ENCODE data around the gene HAUS3.
A peak's percentile ranks its signal among the peaks of the same experiment; 100 is the strongest.

Gene HAUS3

DNA sequence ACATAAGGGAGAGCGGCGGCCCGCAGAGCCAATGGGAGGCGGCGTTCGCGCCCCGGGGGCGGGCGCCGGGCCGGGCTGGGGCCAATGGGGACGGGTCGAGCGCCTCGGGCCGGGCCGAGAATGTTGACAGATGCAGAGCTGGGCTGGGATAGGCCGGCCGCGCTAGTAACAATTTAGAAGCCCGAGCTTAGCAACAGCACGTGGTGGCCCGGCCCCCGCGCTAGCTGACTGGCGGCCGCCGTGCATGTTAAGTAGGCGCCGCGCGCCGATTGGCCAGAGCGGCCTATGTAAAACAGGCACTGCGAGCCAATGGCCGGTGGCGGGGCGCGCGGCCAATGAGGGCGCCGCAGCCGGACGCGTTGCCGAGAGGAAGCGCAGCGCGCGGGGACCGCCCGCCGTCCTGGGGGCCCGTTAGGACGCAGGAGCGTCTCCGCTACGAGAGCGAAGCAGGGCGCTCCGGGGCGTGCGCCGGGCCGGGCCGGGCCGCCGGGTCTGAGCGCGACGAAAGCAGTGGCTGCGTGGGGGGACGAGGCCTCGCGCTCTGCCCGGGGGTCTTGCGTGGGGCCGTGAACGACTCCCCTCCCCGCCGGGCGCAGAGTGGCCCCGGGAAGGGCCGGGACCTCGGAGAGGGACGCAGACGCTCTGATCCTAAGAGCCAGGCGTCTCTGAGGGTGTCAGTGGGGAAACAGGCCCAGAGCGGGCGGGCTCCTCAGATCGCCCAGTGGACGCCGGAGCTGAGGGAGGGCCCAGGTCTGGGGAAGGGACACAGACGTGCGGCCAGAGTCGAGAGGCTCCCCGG lies 20.4 kb upstream of the HAUS3 start:
- peak overlapping the region; percentile 75 for H3K4me3 ChIP-seq (ENCODE audit: insufficient read depth, low read length, poor library complexity, severe bottlenecking)
- no peaks in the 10 kb centered on the region for H3K9me2 ChIP-seq (replicated peaks; ENCODE audit: insufficient read depth, low read length)
- H3K4me2 ChIP-seq (ENCODE audit: low read depth, low read length, poor library complexity, severe bottlenecking) = peak overlapping the region; percentile 80
- H2AFZ ChIP-seq (ENCODE audit: low read depth, low read length, severe bottlenecking) = peak overlapping the region; percentile 96
- peak overlapping the region; percentile 13; the same call in 1 of the 2 replicates for H3K27ac ChIP-seq (ENCODE audit: low read depth, low read length)
- no peaks in the 10 kb centered on the region for H3K79me2 ChIP-seq (ENCODE audit: insufficient read depth, low read length)
- no peaks in the 10 kb centered on the region for H3K36me3 ChIP-seq (ENCODE audit: low read length)
- no peaks in the 10 kb centered on the region for H3K9me3 ChIP-seq (ENCODE audit: insufficient read depth, low read length)
- H3K9ac ChIP-seq (ENCODE audit: low read length) = peak overlapping the region; percentile 84
- no peaks in the 10 kb centered on the region for H3K27me3 ChIP-seq (ENCODE audit: low read length)
- no peaks in the 10 kb centered on the region for H3F3A ChIP-seq (ENCODE audit: insufficient read depth)
- no peaks in the 10 kb centered on the region for H4K20me1 ChIP-seq (ENCODE audit: low read depth, low read length)
- TF ChIP-seq, protein P1, sequence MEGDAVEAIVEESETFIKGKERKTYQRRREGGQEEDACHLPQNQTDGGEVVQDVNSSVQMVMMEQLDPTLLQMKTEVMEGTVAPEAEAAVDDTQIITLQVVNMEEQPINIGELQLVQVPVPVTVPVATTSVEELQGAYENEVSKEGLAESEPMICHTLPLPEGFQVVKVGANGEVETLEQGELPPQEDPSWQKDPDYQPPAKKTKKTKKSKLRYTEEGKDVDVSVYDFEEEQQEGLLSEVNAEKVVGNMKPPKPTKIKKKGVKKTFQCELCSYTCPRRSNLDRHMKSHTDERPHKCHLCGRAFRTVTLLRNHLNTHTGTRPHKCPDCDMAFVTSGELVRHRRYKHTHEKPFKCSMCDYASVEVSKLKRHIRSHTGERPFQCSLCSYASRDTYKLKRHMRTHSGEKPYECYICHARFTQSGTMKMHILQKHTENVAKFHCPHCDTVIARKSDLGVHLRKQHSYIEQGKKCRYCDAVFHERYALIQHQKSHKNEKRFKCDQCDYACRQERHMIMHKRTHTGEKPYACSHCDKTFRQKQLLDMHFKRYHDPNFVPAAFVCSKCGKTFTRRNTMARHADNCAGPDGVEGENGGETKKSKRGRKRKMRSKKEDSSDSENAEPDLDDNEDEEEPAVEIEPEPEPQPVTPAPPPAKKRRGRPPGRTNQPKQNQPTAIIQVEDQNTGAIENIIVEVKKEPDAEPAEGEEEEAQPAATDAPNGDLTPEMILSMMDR (IDR thresholded peaks at IDR 0.05; ENCODE audit: insufficient read depth, low read length, poor library complexity, severe bottlenecking) = no peak
- no peak for TF ChIP-seq EZH2phosphoT487 (conservative IDR thresholded peaks at IDR 0.05; ENCODE audit: low read length)

GRCh38 chr4:2261853-2262144 lies 19.9 kb upstream of the HAUS3 start, which contains the start of gene MXD4:
Gene MXD4 (minus strand): TSS chr4:2262109. CDS start chr4:2261980, 129 bp downstream.
- H3K27me3 ChIP-seq (ENCODE audit: low read length) = no peaks in the 10 kb centered on the region
- peak within 1 kb of the TSS; percentile 13; the same call in 1 of the 2 replicates for H3K27ac ChIP-seq (ENCODE audit: low read depth, low read length)
- no peak for TF ChIP-seq EZH2phosphoT487 (conservative IDR thresholded peaks at IDR 0.05; ENCODE audit: low read length)
- TF ChIP-seq, protein P1 (IDR thresholded peaks at IDR 0.05; ENCODE audit: insufficient read depth, low read length, poor library complexity, severe bottlenecking) = no peak
- H3K9me3 ChIP-seq (ENCODE audit: insufficient read depth, low read length) = no peaks in the 10 kb centered on the region
- no peaks in the 10 kb centered on the region for H4K20me1 ChIP-seq (ENCODE audit: low read depth, low read length)
- no peaks in the 10 kb centered on the region for H3K9me2 ChIP-seq (replicated peaks; ENCODE audit: insufficient read depth, low read length)
- H3K4me3 ChIP-seq (ENCODE audit: insufficient read depth, low read length, poor library complexity, severe bottlenecking) = peak within 1 kb of the TSS; percentile 75
- H3K9ac ChIP-seq (ENCODE audit: low read length) = peak within 1 kb of the TSS; percentile 84
- no peaks in the 10 kb centered on the region for H3F3A ChIP-seq (ENCODE audit: insufficient read depth)
- H2AFZ ChIP-seq (ENCODE audit: low read depth, low read length, severe bottlenecking) = peak within 1 kb of the TSS; percentile 96
- H3K4me2 ChIP-seq (ENCODE audit: low read depth, low read length, poor library complexity, severe bottlenecking) = peak within 1 kb of the TSS; percentile 80
- no peaks in the 10 kb centered on the region for H3K36me3 ChIP-seq (ENCODE audit: low read length)
- H3K79me2 ChIP-seq (ENCODE audit: insufficient read depth, low read length) = no peaks in the 10 kb centered on the region

- Histone ChIP-seq H3K4me2 (ENCODE audit: low read depth, low read length, poor library complexity, severe bottlenecking) (peak overlapping the region; percentile 79), H4K20me1 (ENCODE audit: low read depth, low read length) (no peaks in the 10 kb centered on the region), H3K4me3 (ENCODE audit: insufficient read depth, low read length, poor library complexity, severe bottlenecking) (peak overlapping the region; percentile 69), H3K27me3 (ENCODE audit: low read length) (no peaks in the 10 kb centered on the region), H2AFZ (ENCODE audit: low read depth, low read length, severe bottlenecking) (peak overlapping the region; percentile 71), H3F3A (ENCODE audit: insufficient read depth) (no peaks in the 10 kb centered on the region), H3K79me2 (ENCODE audit: insufficient read depth, low read length) (no peaks in the 10 kb centered on the region), H3K9me3 (ENCODE audit: insufficient read depth, low read length) (no peaks in the 10 kb centered on the region), H3K27ac (ENCODE audit: low read depth, low read length) (no peak overlapping the region), H3K36me3 (ENCODE audit: low read length) (no peaks in the 10 kb centered on the region), H3K9me2 (replicated peaks; ENCODE audit: insufficient read depth, low read length) (no peaks in the 10 kb centered on the region), H3K9ac (ENCODE audit: low read length) (peak overlapping the region; percentile 58)
- TF ChIP-seq, protein P1 (IDR thresholded peaks at IDR 0.05; ENCODE audit: insufficient read depth, low read length, poor library complexity, severe bottlenecking) = no peak
- TF ChIP-seq EZH2phosphoT487 (conservative IDR thresholded peaks at IDR 0.05; ENCODE audit: low read length) = no peak
Observed at GRCh38 chr4:2261110-2261852, 19.4 kb upstream of the HAUS3 start.
